CD4-positive, alpha-beta T cell treated with Interferon gamma for 1 hour (primary cell): ENCODE results near the gene SCTR.

Source experiments
- DNase-seq: peaks from one replicate; pipeline ENCODE4 v3.0.0-alpha.2; 2020

The SCTR gene

GRCh38 chr2:119472749-119473148, 51.5 kb downstream of the SCTR start:
- no peak for DNase-seq

GRCh38 chr2:119469661-119470297, 54.5 kb downstream of the SCTR start:
- DNase-seq, result no peak

GRCh38 chr2:119469131-119469530, 55.2 kb downstream of the SCTR start:
- no peak for DNase-seq

- no peak for DNase-seq
Observed at GRCh38 chr2:119468154-119468955, 55.9 kb downstream of the SCTR start.

GRCh38 chr2:119466373-119466772, 57.9 kb downstream of the SCTR start:
- DNase-seq, result no peak

GRCh38 chr2:119465687-119466086, 58.6 kb downstream of the SCTR start:
- DNase-seq, result no peak

GRCh38 chr2:119464981-119465380, 59.3 kb downstream of the SCTR start:
- DNase-seq, result no peak

GRCh38 chr2:119463990-119464389, 60.3 kb downstream of the SCTR start:
- DNase-seq, result no peak

GRCh38 chr2:119463136-119463535, 61.1 kb downstream of the SCTR start:
- no peak for DNase-seq

- no peak for DNase-seq
Observed at GRCh38 chr2:119462574-119462973, 61.7 kb downstream of the SCTR start.

- DNase-seq, result no peak
Observed at GRCh38 chr2:119461811-119462210, 62.5 kb downstream of the SCTR start.

- no peak for DNase-seq
Observed at GRCh38 chr2:119460076-119460475, 64.2 kb downstream of the SCTR start.

GRCh38 chr2:119455066-119455718, 69.1 kb downstream of the SCTR start:
- no peak for DNase-seq

- DNase-seq, result no peak
Observed at GRCh38 chr2:119453972-119454593, 70.2 kb downstream of the SCTR start.

GRCh38 chr2:119451336-119452050, 72.8 kb downstream of the SCTR start:
- no peak for DNase-seq

GRCh38 chr2:119449521-119449920, 74.8 kb downstream of the SCTR start:
- DNase-seq, result no peak

GRCh38 chr2:119448427-119449141, 75.7 kb downstream of the SCTR start:
- DNase-seq, result no peak

- DNase-seq, result no peak
Observed at GRCh38 chr2:119446037-119446436, 78.2 kb downstream of the SCTR start.

GRCh38 chr2:119442850-119443249, 81.4 kb downstream of the SCTR start:
- DNase-seq, result no peak

GRCh38 chr2:119442226-119442619, 82.1 kb downstream of the SCTR start:
- DNase-seq, result no peak

- DNase-seq, result no peak
Observed at GRCh38 chr2:119441376-119442225, 82.7 kb downstream of the SCTR start.
